Measurements from ENCODE around the gene IL5.

DNA sequence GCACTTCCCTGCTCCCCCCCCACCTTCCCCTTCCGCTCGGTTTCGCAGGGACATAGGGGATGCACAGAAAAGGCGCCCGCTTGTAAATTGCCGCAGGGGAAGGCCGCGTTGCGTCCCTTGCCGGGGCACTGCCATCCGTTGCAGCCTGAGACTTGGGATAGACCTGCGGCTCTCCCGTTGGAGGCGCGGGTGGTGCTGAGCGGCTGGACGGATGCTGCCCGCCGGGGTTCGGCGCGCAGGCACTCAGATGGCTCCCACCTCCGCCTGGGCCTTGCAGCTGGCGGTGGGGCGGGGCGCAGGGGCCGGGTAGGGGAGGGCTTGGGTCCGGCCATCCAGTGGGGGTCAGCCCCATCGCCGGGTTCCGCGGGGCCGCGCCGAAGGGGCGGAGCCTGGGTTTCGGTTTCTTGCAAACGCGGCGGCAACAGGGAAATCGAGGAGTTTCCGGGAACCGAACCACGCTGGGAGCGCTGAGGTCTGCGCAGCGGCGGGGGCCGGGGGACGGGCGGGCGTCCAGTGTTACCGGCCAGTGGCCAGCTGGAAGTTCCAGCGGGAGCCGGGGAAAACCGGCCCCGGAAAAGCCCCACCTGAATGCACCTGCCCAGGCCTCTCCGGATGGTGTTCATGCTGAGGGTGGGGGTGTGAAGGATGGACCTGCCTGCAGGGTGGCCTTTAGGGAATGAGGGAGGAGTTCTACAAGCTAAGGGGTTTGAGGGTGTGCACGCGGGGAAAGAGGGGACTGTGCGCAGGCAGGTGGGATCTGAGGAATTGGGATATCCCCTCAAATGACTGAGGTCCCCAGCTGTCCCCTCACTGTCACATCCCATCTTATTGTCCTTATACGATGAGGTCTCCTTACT, 46.5 kb downstream of the IL5 start:
- TF ChIP-seq POLR2A (IDR thresholded peaks at IDR 0.05; ENCODE audit: low read length) (no peak), GATA1 (IDR thresholded peaks at IDR 0.05; ENCODE audit: low read depth, low read length) (no peak)
